CD4-positive, alpha-beta T cell (primary cell): Measurements from ENCODE around the gene LRP1B. TPM values are rescaled to one million over a fixed set of nuclear protein-coding genes. Genes with fewer than 3 reads are reported as not detected.

Experiments used
- ATAC-seq: fragments of 200-7000 bp; cut with Tn5 transposase; one replicate; pipeline ENCODE4 v1.10.0; 2022; ENCODE audit warnings: mild to moderate bottlenecking; ENCODE audit not compliant: poor library complexity
- CTCF ChIA-PET: fragments of 350-600 bp; sonication (Branson Sonifier 250); formaldehyde crosslinking; loops from one replicate; lab custom pipeline; 2021; ENCODE audit warnings: antibody characterized with exemption, inconsistent platforms; lab: Charles Lee
- POLR2A ChIA-PET: fragments of 350-600 bp; sonication (Branson Sonifier 250); formaldehyde crosslinking; loops from one replicate; lab custom pipeline; 2021; ENCODE audit warnings: antibody characterized with exemption, inconsistent platforms; lab: Charles Lee
- DNase-seq, 14 experiments: peaks; one replicate each; pipeline ENCODE4 v3.0.0-alpha.2; 2013 to 2020; ENCODE audit warnings: mixed read lengths in 2 of 14
- H3K27ac ChIP-seq, 2 donors: one replicate each; pipeline versions ENCODE4 v1.5.1 to v1.7.0; 2013; ENCODE audit warnings: low read length in 2 of 2, low read depth in 1 of 2, mild to moderate bottlenecking in 1 of 2
- H3K27me3 ChIP-seq, 2 experiments: 1 replicate in 1 of 2; 2 replicates in 1 of 2; pipeline versions ENCODE4 v1.6.1 to v1.7.0; 2013; ENCODE audit warnings: low read length in 2 of 2, control low read depth in 1 of 2, mild to moderate bottlenecking in 1 of 2, moderate library complexity in 1 of 2; ENCODE audit not compliant: insufficient read depth in 2 of 2, control insufficient read depth in 1 of 2
- H3K36me3 ChIP-seq: one replicate; pipeline ENCODE4 v1.6.1; 2013; ENCODE audit warnings: low read length, control low read depth; ENCODE audit not compliant: insufficient read depth
- H3K4me1 ChIP-seq: one replicate; pipeline ENCODE4 v1.6.1; 2013; ENCODE audit warnings: low read length, control low read depth; ENCODE audit not compliant: insufficient read depth
- H3K4me3 ChIP-seq: one replicate; pipeline ENCODE4 v1.5.1; 2013; ENCODE audit warnings: mild to moderate bottlenecking, low read length, moderate library complexity
- H3K9me3 ChIP-seq, 2 experiments: 1 replicate in 1 of 2; 2 replicates in 1 of 2; pipeline versions ENCODE4 v1.6.1 to v1.7.0; 2013; ENCODE audit warnings: low read length in 2 of 2, mild to moderate bottlenecking in 2 of 2, control low read depth in 1 of 2, moderate library complexity in 1 of 2; ENCODE audit not compliant: control insufficient read depth in 1 of 2, insufficient read depth in 1 of 2
- H3K27ac Mint-ChIP-seq: one replicate; pipeline ENCODE4 v1.8.0; 2020; ENCODE audit warnings: mixed read lengths
- H3K27me3 Mint-ChIP-seq: one replicate; pipeline ENCODE4 v1.8.0; 2021; ENCODE audit warnings: mixed read lengths
- H3K36me3 Mint-ChIP-seq: one replicate; pipeline ENCODE4 v1.8.0; 2021; ENCODE audit warnings: low read depth, mixed read lengths
- H3K4me1 Mint-ChIP-seq: one replicate; pipeline ENCODE4 v1.8.0; 2021; ENCODE audit warnings: low read depth, mixed read lengths
- H3K4me3 Mint-ChIP-seq: one replicate; pipeline ENCODE4 v1.8.0; 2020; ENCODE audit warnings: mild to moderate bottlenecking, mixed read lengths
- H3K9me3 Mint-ChIP-seq: one replicate; pipeline ENCODE4 v1.8.0; 2020; ENCODE audit warnings: mixed read lengths
- intact Hi-C, 2 experiments: fragments of 100-400 bp; cut with DNase I in 1 of 2; cut with micrococcal nuclease in 1 of 2; formaldehyde crosslinking; loops; one replicate each; pipeline versions ENCODE4 v1.15.1 to v1.9.0; 2023 to 2025; cut with DNase I, micrococcal nuclease
- total RNA-seq, 174 experiments: library from RNA in 2 of 174; stranded (reverse) in 2 of 174; gene quantifications; one replicate each; pipeline ENCODE4 v1.2.3 and lab custom pipeline; 2021 to 2026
- TF ChIP-seq, protein P1 (sequence below): fragments of 200-600 bp; IDR thresholded peaks from one replicate; pipeline ENCODE4 v1.8.0; 2022; ENCODE audit warnings: antibody characterized with exemption, mild to moderate bottlenecking

Gene LRP1B
- total RNA-seq, 2 experiments from 2014 or later: not detected

DNA sequence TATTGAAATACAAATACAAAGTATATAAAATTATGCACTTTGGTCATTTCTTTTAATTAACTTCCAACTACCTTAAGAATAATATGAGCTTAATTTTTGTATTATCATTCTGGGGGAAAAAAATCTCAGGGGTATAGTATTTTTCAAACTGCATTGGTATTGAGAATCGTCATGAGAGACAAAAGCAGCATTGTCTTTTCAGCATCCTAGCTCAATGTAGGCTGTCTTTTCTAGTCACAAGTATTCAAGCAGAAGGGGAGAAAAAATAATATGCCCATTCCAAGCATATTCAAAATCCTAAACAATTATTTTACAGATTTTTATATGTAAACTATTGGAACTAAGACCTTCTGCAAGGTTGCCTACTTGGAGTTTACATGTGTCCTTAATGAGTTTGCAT lies 693.3 kb downstream of the LRP1B start:
- POLR2A ChIA-PET: interaction anchor here (0.6 kb wide), 1 partner anchor 16 kb away, joined by 3 read pairs; no protein-coding TSS in a partner anchor
- no peaks in the 10 kb centered on the region for H3K4me1 ChIP-seq

GRCh38 chr2:141423124-141423523 lies 707.7 kb downstream of the LRP1B start:
- H3K4me1 ChIP-seq: no peaks in the 10 kb centered on the region
- no peak overlapping the region for H3K4me3 Mint-ChIP-seq
- CTCF ChIA-PET: no interaction called here
- POLR2A ChIA-PET: no interaction called here
- no peaks in the 10 kb centered on the region for H3K27me3 Mint-ChIP-seq
- no peak for ATAC-seq
- intact Hi-C loops: loop anchor here in 1 of 2 experiments (2.0 kb wide), 1 partner anchor 30 kb away; no protein-coding TSS in a partner anchor
- peaks cover 0 to 11% of the 10 kb centered on the region in 2 experiments for H3K9me3 ChIP-seq
- no peaks in the 10 kb centered on the region for H3K36me3 ChIP-seq
- no peak overlapping the region for H3K27ac ChIP-seq
- H3K36me3 Mint-ChIP-seq: no peaks in the 10 kb centered on the region
- no peaks in the 10 kb centered on the region for H3K4me1 Mint-ChIP-seq
- no peaks in the 10 kb centered on the region for H3K27me3 ChIP-seq
- TF ChIP-seq, protein P1, sequence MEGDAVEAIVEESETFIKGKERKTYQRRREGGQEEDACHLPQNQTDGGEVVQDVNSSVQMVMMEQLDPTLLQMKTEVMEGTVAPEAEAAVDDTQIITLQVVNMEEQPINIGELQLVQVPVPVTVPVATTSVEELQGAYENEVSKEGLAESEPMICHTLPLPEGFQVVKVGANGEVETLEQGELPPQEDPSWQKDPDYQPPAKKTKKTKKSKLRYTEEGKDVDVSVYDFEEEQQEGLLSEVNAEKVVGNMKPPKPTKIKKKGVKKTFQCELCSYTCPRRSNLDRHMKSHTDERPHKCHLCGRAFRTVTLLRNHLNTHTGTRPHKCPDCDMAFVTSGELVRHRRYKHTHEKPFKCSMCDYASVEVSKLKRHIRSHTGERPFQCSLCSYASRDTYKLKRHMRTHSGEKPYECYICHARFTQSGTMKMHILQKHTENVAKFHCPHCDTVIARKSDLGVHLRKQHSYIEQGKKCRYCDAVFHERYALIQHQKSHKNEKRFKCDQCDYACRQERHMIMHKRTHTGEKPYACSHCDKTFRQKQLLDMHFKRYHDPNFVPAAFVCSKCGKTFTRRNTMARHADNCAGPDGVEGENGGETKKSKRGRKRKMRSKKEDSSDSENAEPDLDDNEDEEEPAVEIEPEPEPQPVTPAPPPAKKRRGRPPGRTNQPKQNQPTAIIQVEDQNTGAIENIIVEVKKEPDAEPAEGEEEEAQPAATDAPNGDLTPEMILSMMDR: no peak
- H3K9me3 Mint-ChIP-seq: peaks cover 6% of the 10 kb centered on the region
- H3K4me3 ChIP-seq: no peak overlapping the region
- no peak overlapping the region for H3K27ac Mint-ChIP-seq
- no peak for DNase-seq

More for the DNA sequence above, 693.3 kb downstream of the LRP1B start:
- ATAC-seq (no peak), DNase-seq (no peak)
- intact Hi-C loops: no loop called here
- Histone ChIP-seq H3K27ac (no peak overlapping the region), H3K27me3 (no peaks in the 10 kb centered on the region), H3K4me3 (no peak overlapping the region), H3K36me3 (no peaks in the 10 kb centered on the region), H3K9me3 (peaks cover 0 to 9% of the 10 kb centered on the region in 2 experiments)
- TF ChIP-seq, protein P1: no peak
- no peak overlapping the region for H3K4me3 Mint-ChIP-seq
- H3K4me1 Mint-ChIP-seq: no peaks in the 10 kb centered on the region
- no peaks in the 10 kb centered on the region for H3K36me3 Mint-ChIP-seq
- CTCF ChIA-PET: no interaction called here
- H3K27me3 Mint-ChIP-seq: no peaks in the 10 kb centered on the region
- peaks cover 11% of the 10 kb centered on the region for H3K9me3 Mint-ChIP-seq
- no peak overlapping the region for H3K27ac Mint-ChIP-seq

- ChIA-PET POLR2A (no interaction called here), CTCF (no interaction called here)
- Mint-ChIP-seq H3K9me3 (peaks cover 9% of the 10 kb centered on the region), H3K27me3 (no peaks in the 10 kb centered on the region), H3K4me3 (no peak overlapping the region), H3K36me3 (no peaks in the 10 kb centered on the region), H3K27ac (no peak overlapping the region), H3K4me1 (no peaks in the 10 kb centered on the region)
- intact Hi-C loops: no loop called here
- Histone ChIP-seq H3K36me3 (no peaks in the 10 kb centered on the region), H3K9me3 (peaks cover 5 to 13% of the 10 kb centered on the region in 2 experiments), H3K27ac (no peak overlapping the region), H3K4me1 (no peaks in the 10 kb centered on the region), H3K4me3 (no peak overlapping the region), H3K27me3 (no peaks in the 10 kb centered on the region)
- ATAC-seq (no peak), DNase-seq (no peak)
- TF ChIP-seq, protein P1: no peak
These were observed 713.5 kb downstream of the LRP1B start for GRCh38 chr2:141417246-141417797.
